ENCODE results near the gene CLEC4F. TPM values are rescaled to one million over a fixed set of nuclear protein-coding genes. Genes with fewer than 3 reads are reported as not detected.

The CLEC4F gene
- total and polyA plus RNA-seq, 10 donors = 0.64 to 4.8 (median 2.6) TPM; not detected in 1

DNA sequence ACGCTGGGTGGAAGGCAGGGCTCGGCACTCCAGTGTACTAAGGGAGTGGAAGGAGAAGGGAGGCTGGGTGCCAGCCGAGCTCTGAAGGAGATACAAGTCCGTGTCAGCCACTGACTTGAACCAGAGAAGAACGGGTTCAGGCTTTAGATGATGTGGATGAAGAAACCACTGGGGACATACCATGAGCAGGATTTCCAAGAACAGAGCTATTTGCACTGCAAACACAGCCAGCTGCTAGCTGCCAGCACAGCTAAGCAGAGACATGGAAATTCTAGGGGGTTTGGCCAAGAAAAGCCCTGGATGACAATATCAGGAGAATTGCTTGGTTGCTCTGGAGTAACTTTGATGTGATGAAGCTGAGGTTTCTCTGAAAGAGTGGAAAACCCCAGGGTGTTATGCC is 10.0 kb upstream of the CLEC4F start:
- no peak overlapping the region for H3K4me3 ChIP-seq
- intact Hi-C loops (cut with DNase I; ENCODE audit: low total_unique reads) = no loop called here
- WGBS, 5 donors = 57 to 84% (median 77%) methylated on average over 5 of the region's 5 CpGs

DNA sequence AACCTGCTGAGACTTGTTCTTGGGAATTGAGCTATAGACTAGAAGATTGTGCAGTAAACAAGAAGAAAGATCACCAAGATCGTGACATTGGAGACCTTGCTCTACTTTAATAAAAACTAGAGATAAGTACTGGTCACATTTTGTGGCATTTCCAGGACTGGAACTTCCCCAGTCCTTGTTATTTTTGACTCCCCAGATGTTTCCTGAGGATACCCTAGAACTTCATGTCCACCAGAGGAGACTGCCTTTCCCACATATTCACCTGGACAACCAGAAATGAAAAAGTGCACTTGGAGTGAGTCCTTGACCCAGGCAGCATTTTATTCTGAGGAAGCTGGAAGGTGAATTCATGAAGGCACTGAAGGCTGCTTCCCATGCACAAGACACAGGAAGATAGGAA is 9.5 kb upstream of the CLEC4F start:
- Histone ChIP-seq H3K9me3 (no peaks in the 10 kb centered on the region), H3K4me3 (no peak overlapping the region), H3K4me1 (peaks cover 0 to 33% (median 10%) of the 10 kb centered on the region in 6 donors), H3K27me3 (replicated peaks in 1 of 7) (peaks cover 0 to 5% (median 0%) of the 10 kb centered on the region in 7 donors), H3K27ac (no peak overlapping the region), H3K36me3 (no peaks in the 10 kb centered on the region)
- TF ChIP-seq CTCF (IDR thresholded peaks at IDR 0.05 in 8 of 11, conservative IDR thresholded peaks at IDR 0.05 in 3 of 11) = no peak
- no peak for TF ChIP-seq POLR2A (IDR thresholded peaks at IDR 0.05)
- TF ChIP-seq POLR2AphosphoS5 (IDR thresholded peaks at IDR 0.05) = no peak
- no peak for DNase-seq
- intact Hi-C loops (cut with DNase I; ENCODE audit: low total_unique reads) = no loop called here
- WGBS, 5 donors = 67 to 82% (median 71%) methylated on average over 1 of the region's 1 CpG

More for the DNA sequence above, 10.0 kb upstream of the CLEC4F start:
- TF ChIP-seq POLR2AphosphoS5 (IDR thresholded peaks at IDR 0.05) = no peak
- no peak for TF ChIP-seq CTCF (IDR thresholded peaks at IDR 0.05 in 8 of 11, conservative IDR thresholded peaks at IDR 0.05 in 3 of 11)
- no peak for TF ChIP-seq POLR2A (IDR thresholded peaks at IDR 0.05)
- Histone ChIP-seq H3K27ac (no peak overlapping the region), H3K4me1 (peaks cover 0 to 33% (median 10%) of the 10 kb centered on the region in 6 donors), H3K27me3 (replicated peaks in 1 of 7) (peaks cover 0 to 8% (median 0%) of the 10 kb centered on the region in 7 donors), H3K9me3 (no peaks in the 10 kb centered on the region), H3K36me3 (no peaks in the 10 kb centered on the region)
- DNase-seq = no peak

DNA sequence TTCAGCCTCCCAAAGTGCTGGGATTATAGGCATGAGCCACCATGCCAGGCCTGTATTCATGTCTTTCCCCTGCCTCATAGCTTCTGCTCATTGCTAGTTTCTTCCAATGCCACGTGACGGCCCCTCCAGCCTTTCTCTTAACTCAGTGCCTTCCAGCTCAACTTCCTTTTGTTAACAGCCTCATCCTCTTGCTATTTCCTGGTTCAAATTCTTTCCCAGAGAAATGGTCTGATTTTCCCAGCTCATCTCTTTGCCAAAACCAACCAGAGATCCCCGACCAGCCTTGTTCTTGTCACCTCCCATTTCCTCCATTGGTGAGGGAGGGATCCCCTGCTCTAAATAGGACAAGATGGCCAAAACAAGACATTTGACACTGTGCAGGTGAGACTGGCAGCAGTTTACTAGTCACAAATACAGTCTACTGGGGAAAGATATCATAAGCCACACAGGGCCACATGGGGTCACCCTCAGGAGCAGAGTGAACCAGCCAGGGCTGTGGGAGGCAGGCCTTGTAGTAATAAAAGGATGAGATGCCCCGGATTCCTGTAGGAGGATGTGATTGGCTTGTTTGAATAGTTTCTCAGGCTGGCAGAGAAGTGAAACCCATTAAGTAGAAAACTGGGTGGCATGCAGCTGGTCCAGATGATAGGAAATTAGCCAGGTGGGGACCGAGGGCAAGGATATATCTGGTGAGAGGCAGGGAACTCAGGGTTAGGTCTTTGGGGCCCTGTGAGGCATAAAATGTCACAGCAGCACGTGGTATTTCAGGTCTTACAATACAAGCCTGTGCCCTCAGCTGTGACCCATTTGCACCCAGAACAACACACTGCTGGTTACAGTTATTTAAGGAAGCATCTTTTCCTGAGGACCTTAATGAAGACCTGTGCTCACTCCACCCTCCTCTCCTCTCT is 8.8 kb upstream of the CLEC4F start:
- TF ChIP-seq POLR2A (IDR thresholded peaks at IDR 0.05) (no peak), CTCF (IDR thresholded peaks at IDR 0.05 in 8 of 11, conservative IDR thresholded peaks at IDR 0.05 in 3 of 11) (no peak)
- no peak overlapping the region for H3K27ac ChIP-seq
- 49 to 64% (median 53%) methylated on average over 6 of the region's 6 CpGs for WGBS, 5 donors

GRCh38 chr2:70828115-70828514 is 7.7 kb upstream of the CLEC4F start:
- no peak for TF ChIP-seq POLR2AphosphoS5 (IDR thresholded peaks at IDR 0.05)
- TF ChIP-seq CTCF (IDR thresholded peaks at IDR 0.05 in 8 of 11, conservative IDR thresholded peaks at IDR 0.05 in 3 of 11) = no peak
- intact Hi-C loops (cut with DNase I; ENCODE audit: low total_unique reads) = no loop called here
- Histone ChIP-seq H3K36me3 (no peaks in the 10 kb centered on the region), H3K9me3 (no peaks in the 10 kb centered on the region), H3K4me1 (peaks cover 0 to 33% (median 10%) of the 10 kb centered on the region in 6 donors), H3K27ac (peak overlapping the region in 1 of 8 donors; percentile 28), H3K4me3 (no peak overlapping the region), H3K27me3 (replicated peaks in 1 of 7) (peaks cover 0 to 5% (median 0%) of the 10 kb centered on the region in 7 donors)
- DNase-seq = no peak
- 56 to 78% (median 72%) methylated on average over 5 of the region's 5 CpGs for WGBS, 5 donors

More for the DNA sequence above, 8.8 kb upstream of the CLEC4F start:
- no peak for DNase-seq
- Histone ChIP-seq H3K9me3 (no peaks in the 10 kb centered on the region), H3K36me3 (no peaks in the 10 kb centered on the region), H3K4me1 (peaks cover 0 to 33% (median 10%) of the 10 kb centered on the region in 6 donors), H3K4me3 (no peak overlapping the region), H3K27me3 (replicated peaks in 1 of 7) (peaks cover 0 to 5% (median 0%) of the 10 kb centered on the region in 7 donors)
- intact Hi-C loops (cut with DNase I; ENCODE audit: low total_unique reads) = no loop called here
